ENCODE measurements around the gene FRAT2. TPM values are rescaled to one million over a fixed set of nuclear protein-coding genes. Genes with fewer than 3 reads are reported as not detected.

Gene FRAT2
- total and polyA plus RNA-seq, 10 of the 15 experiments (the other 5 are each of a cell fraction or from before 2014, with no cell fraction given), result 0.69 to 5.9 (median 3.8) TPM

DNA sequence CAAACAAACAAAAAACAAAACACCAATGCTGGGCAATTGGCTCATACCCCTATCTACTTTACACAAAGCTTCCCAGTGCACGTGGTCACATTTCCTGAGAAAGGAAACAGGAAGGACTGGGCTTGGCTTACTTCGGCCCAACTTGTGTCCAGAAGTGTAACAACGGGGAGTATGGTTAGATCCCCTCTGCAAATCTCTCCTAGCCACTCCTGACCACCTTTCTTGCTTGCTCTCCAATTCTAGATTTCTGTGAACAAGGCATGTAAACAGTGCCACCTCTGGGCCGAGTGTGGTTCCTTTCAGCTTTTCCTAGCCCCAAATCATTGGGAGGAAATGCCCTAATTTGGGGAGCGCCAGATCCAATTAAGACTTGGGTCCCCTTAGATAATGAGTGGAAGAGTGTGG is 21.0 kb upstream of the FRAT2 start:
- Histone ChIP-seq H3K4me1 (ENCODE audit: control insufficient read depth, insufficient read depth, low read length) (no peaks in the 10 kb centered on the region), H3K79me2 (ENCODE audit: control insufficient read depth, insufficient read depth, low read length) (no peaks in the 10 kb centered on the region), H4K20me1 (ENCODE audit: control insufficient read depth, insufficient read depth) (no peaks in the 10 kb centered on the region), H3K27ac (ENCODE audit: control insufficient read depth, insufficient read depth) (no peak overlapping the region), H3K4me2 (ENCODE audit: control insufficient read depth, insufficient read depth) (no peak overlapping the region), H3K4me3 (no peak overlapping the region), H3K9me3 (replicated peaks; ENCODE audit: control insufficient read depth, insufficient read depth, low read length) (no peaks in the 10 kb centered on the region), H3K27me3 (replicated peaks in 1 of 2; ENCODE audit: control insufficient read depth in 2 of 2, insufficient read depth in 2 of 2, low read length in 1 of 2) (no peaks in the 10 kb centered on the region), H3K36me3 (ENCODE audit: control insufficient read depth in 2 of 2, insufficient read depth in 2 of 2, low read length in 1 of 2) (peaks cover 10 to 26% of the 10 kb centered on the region in 2 experiments), H2AFZ (ENCODE audit: control insufficient read depth, low read depth, low read length) (no peak overlapping the region), H3K9ac (ENCODE audit: control insufficient read depth, insufficient read depth, low read length) (no peak overlapping the region)
- BruUV-seq (replicated peaks), result no TSS peak
- no peak for DNase-seq (ENCODE audit: low read depth, low spot score)
- no peak for ATAC-seq
- intact Hi-C loops (cut with micrococcal nuclease; ENCODE audit: unreplicated experiment) (no loop called here), in situ Hi-C loops (cut with MboI) (no loop called here)
- no peak for FAIRE-seq
- ChIA-PET CTCF (interaction anchor here (0.8 to 3.9 kb wide), 2 partner anchors 77 to 81 kb away, joined by 4 to 26 read pairs; no protein-coding TSS in a partner anchor), RAD21 (ENCODE audit: unreplicated experiment) (interaction anchor here (1.8 kb wide), 1 partner anchor 77 kb away, joined by 4 read pairs; no protein-coding TSS in a partner anchor), SMC1A (ENCODE audit: uncharacterized antibody, unreplicated experiment) (interaction anchor here (1.0 kb wide), 1 partner anchor 77 kb away, joined by 3 read pairs; no protein-coding TSS in a partner anchor), POLR2A (no interaction called here)
- TF ChIP-seq SRF (IDR thresholded peaks at IDR 0.05; ENCODE audit: low read depth in 2 of 2, low read length in 2 of 2), result peak in 1 of 2 experiments; percentile 78; a peak in 2 of 4 replicates
- peak; percentile 34 for TF ChIP-seq RAD21 (IDR thresholded peaks at IDR 0.05; ENCODE audit: insufficient read depth, low read depth, low read length)
- TF ChIP-seq CEBPB (IDR thresholded peaks at IDR 0.05; ENCODE audit: borderline replicate concordance in 1 of 2, low read depth in 2 of 2, low read length in 2 of 2), result no peak
- TF ChIP-seq, protein P1, sequence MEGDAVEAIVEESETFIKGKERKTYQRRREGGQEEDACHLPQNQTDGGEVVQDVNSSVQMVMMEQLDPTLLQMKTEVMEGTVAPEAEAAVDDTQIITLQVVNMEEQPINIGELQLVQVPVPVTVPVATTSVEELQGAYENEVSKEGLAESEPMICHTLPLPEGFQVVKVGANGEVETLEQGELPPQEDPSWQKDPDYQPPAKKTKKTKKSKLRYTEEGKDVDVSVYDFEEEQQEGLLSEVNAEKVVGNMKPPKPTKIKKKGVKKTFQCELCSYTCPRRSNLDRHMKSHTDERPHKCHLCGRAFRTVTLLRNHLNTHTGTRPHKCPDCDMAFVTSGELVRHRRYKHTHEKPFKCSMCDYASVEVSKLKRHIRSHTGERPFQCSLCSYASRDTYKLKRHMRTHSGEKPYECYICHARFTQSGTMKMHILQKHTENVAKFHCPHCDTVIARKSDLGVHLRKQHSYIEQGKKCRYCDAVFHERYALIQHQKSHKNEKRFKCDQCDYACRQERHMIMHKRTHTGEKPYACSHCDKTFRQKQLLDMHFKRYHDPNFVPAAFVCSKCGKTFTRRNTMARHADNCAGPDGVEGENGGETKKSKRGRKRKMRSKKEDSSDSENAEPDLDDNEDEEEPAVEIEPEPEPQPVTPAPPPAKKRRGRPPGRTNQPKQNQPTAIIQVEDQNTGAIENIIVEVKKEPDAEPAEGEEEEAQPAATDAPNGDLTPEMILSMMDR (IDR thresholded peaks at IDR 0.05 in 2 of 3, conservative IDR thresholded peaks at IDR 0.05 in 1 of 3; ENCODE audit: control insufficient read depth in 2 of 3, extremely low read depth in 1 of 3, insufficient read depth in 1 of 3, low read depth in 3 of 3, low read length in 3 of 3), result peak in 1 of 3 experiments; percentile 37; a peak in 1 of 6 replicates
- WGBS (ENCODE audit: insufficient coverage, insufficient replicate concordance, low lambda C conversion rate, missing lambda C conversion rate), result 61% methylated on average over 5 of the region's 5 CpGs

DNA sequence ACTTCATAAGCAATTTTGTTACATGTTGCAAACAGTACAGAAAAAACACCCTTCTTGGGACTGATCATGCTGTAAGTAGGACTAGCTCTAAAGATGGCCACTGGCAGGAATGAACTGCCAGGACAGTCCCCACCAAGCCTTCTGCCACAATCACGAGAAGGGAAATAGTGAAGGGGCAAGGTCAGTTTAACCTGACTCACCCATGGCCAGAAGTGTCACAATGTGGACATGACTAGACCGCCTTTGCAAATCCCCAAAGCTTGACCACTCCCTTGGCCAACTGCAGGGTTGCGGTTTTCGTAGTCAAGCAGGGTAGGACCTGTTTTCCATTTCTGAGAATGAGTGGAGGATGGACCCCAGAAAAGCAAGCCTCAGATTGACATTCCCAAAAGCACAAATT is 19.4 kb upstream of the FRAT2 start:
- ATAC-seq (no peak), DNase-seq (ENCODE audit: low read depth, low spot score) (no peak), FAIRE-seq (no peak)
- in situ Hi-C loops (cut with MboI) (no loop called here), intact Hi-C loops (cut with micrococcal nuclease; ENCODE audit: unreplicated experiment) (no loop called here)
- ChIA-PET POLR2A (no interaction called here), SMC1A (ENCODE audit: uncharacterized antibody, unreplicated experiment) (no interaction called here), CTCF (no interaction called here), RAD21 (ENCODE audit: unreplicated experiment) (no interaction called here)
- Histone ChIP-seq H3K36me3 (ENCODE audit: control insufficient read depth in 2 of 2, insufficient read depth in 2 of 2, low read length in 1 of 2) (peaks cover 10 to 16% of the 10 kb centered on the region in 2 experiments), H3K27ac (ENCODE audit: control insufficient read depth, insufficient read depth) (no peak overlapping the region), H3K79me2 (ENCODE audit: control insufficient read depth, insufficient read depth, low read length) (no peaks in the 10 kb centered on the region), H3K4me1 (ENCODE audit: control insufficient read depth, insufficient read depth, low read length) (no peaks in the 10 kb centered on the region), H4K20me1 (ENCODE audit: control insufficient read depth, insufficient read depth) (no peaks in the 10 kb centered on the region), H2AFZ (ENCODE audit: control insufficient read depth, low read depth, low read length) (no peak overlapping the region), H3K9me3 (replicated peaks; ENCODE audit: control insufficient read depth, insufficient read depth, low read length) (no peaks in the 10 kb centered on the region), H3K4me3 (no peak overlapping the region), H3K4me2 (ENCODE audit: control insufficient read depth, insufficient read depth) (no peak overlapping the region), H3K9ac (ENCODE audit: control insufficient read depth, insufficient read depth, low read length) (no peak overlapping the region), H3K27me3 (replicated peaks in 1 of 2; ENCODE audit: control insufficient read depth in 2 of 2, insufficient read depth in 2 of 2, low read length in 1 of 2) (no peaks in the 10 kb centered on the region)
- WGBS (ENCODE audit: insufficient coverage, insufficient replicate concordance, low lambda C conversion rate, missing lambda C conversion rate), result 96% methylated on average over 4 of the region's 4 CpGs
- TF ChIP-seq JUNB (IDR thresholded peaks at IDR 0.05) (no peak), CHD4 (IDR thresholded peaks at IDR 0.05) (no peak), ZNF384 (IDR thresholded peaks at IDR 0.05; ENCODE audit: borderline replicate concordance, low read depth, low read length) (no peak)
- TF ChIP-seq, protein P2, sequence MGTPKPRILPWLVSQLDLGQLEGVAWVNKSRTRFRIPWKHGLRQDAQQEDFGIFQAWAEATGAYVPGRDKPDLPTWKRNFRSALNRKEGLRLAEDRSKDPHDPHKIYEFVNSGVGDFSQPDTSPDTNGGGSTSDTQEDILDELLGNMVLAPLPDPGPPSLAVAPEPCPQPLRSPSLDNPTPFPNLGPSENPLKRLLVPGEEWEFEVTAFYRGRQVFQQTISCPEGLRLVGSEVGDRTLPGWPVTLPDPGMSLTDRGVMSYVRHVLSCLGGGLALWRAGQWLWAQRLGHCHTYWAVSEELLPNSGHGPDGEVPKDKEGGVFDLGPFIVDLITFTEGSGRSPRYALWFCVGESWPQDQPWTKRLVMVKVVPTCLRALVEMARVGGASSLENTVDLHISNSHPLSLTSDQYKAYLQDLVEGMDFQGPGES (IDR thresholded peaks at IDR 0.05), result no peak
- TF ChIP-seq, protein P3, sequence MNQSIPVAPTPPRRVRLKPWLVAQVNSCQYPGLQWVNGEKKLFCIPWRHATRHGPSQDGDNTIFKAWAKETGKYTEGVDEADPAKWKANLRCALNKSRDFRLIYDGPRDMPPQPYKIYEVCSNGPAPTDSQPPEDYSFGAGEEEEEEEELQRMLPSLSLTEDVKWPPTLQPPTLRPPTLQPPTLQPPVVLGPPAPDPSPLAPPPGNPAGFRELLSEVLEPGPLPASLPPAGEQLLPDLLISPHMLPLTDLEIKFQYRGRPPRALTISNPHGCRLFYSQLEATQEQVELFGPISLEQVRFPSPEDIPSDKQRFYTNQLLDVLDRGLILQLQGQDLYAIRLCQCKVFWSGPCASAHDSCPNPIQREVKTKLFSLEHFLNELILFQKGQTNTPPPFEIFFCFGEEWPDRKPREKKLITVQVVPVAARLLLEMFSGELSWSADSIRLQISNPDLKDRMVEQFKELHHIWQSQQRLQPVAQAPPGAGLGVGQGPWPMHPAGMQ (IDR thresholded peaks at IDR 0.05; ENCODE audit: borderline replicate concordance), result no peak
- BruUV-seq (replicated peaks), result no TSS peak
